AG09309 (cell line): ENCODE data around the gene C2.
A peak's percentile ranks its signal among the peaks of the same experiment; 100 is the strongest.

Source experiments
- DNase-seq: peaks from one replicate; pipeline ENCODE4 v3.0.0-alpha.2; 2010; ENCODE audit warnings: low read depth
- H3K4me3 ChIP-seq: 2 replicates; pipeline ENCODE4 v1.5.1; 2011; ENCODE audit warnings: mild to moderate bottlenecking, low read depth, low read length, moderate library complexity; ENCODE audit not compliant: control insufficient read depth
- TF ChIP-seq, protein P1 (sequence below): IDR thresholded peaks from 2 replicates; pipeline ENCODE4 v1.5.1; 2011; ENCODE audit warnings: mild to moderate bottlenecking, low read depth, low read length, inconsistent platforms; ENCODE audit not compliant: insufficient read depth, control insufficient read depth; ENCODE audit errors: missing control alignments

C2 gene

DNA sequence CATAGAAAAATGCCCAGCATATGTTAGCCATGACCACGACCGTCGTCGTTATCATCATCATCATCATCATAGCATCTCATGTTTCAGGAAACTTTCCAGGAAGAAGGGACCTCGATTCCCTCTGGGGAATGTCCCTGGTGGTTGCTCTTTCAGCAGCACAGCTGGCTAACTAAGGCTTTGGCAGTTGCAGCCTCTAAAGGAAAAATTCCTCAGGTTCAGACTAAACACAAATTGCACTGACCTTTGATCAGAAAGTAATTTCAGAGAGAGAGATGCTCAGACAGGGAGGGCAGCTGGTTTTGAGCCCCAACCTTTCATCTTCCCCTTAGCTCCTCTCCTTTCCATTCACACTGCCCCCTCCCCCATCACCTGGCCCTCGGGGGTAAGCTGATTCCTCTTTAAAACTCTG is 12.7 kb downstream of the C2 start:
- TF ChIP-seq, protein P1, sequence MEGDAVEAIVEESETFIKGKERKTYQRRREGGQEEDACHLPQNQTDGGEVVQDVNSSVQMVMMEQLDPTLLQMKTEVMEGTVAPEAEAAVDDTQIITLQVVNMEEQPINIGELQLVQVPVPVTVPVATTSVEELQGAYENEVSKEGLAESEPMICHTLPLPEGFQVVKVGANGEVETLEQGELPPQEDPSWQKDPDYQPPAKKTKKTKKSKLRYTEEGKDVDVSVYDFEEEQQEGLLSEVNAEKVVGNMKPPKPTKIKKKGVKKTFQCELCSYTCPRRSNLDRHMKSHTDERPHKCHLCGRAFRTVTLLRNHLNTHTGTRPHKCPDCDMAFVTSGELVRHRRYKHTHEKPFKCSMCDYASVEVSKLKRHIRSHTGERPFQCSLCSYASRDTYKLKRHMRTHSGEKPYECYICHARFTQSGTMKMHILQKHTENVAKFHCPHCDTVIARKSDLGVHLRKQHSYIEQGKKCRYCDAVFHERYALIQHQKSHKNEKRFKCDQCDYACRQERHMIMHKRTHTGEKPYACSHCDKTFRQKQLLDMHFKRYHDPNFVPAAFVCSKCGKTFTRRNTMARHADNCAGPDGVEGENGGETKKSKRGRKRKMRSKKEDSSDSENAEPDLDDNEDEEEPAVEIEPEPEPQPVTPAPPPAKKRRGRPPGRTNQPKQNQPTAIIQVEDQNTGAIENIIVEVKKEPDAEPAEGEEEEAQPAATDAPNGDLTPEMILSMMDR = no peak
- DNase-seq = no peak
- no peak overlapping the region for H3K4me3 ChIP-seq

DNA sequence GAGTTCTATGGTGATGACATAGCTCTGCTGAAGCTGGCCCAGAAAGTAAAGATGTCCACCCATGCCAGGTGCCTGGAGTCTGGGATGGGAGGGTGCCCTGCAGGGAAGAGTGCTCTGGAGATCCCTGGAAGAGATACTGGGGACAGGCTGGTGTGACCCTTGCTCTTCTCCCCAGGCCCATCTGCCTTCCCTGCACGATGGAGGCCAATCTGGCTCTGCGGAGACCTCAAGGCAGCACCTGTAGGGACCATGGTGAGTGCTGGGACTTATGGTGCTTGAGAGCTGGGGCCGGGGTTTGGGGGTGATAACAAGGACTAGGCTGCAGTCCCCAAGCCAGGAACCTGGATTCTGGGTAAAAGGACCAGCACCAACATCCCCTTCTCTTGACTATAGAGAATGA is 16.2 kb downstream of the C2 start:
- no peak for DNase-seq
- TF ChIP-seq, protein P1 = no peak
- no peak overlapping the region for H3K4me3 ChIP-seq

DNA sequence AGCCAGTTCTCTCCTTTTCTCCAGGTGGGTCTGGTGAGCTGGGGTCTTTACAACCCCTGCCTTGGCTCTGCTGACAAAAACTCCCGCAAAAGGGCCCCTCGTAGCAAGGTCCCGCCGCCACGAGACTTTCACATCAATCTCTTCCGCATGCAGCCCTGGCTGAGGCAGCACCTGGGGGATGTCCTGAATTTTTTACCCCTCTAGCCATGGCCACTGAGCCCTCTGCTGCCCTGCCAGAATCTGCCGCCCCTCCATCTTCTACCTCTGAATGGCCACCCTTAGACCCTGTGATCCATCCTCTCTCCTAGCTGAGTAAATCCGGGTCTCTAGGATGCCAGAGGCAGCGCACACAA is 17.6 kb downstream of the C2 start:
- no peak overlapping the region for H3K4me3 ChIP-seq
- TF ChIP-seq, protein P1 = no peak
- no peak for DNase-seq

DNA sequence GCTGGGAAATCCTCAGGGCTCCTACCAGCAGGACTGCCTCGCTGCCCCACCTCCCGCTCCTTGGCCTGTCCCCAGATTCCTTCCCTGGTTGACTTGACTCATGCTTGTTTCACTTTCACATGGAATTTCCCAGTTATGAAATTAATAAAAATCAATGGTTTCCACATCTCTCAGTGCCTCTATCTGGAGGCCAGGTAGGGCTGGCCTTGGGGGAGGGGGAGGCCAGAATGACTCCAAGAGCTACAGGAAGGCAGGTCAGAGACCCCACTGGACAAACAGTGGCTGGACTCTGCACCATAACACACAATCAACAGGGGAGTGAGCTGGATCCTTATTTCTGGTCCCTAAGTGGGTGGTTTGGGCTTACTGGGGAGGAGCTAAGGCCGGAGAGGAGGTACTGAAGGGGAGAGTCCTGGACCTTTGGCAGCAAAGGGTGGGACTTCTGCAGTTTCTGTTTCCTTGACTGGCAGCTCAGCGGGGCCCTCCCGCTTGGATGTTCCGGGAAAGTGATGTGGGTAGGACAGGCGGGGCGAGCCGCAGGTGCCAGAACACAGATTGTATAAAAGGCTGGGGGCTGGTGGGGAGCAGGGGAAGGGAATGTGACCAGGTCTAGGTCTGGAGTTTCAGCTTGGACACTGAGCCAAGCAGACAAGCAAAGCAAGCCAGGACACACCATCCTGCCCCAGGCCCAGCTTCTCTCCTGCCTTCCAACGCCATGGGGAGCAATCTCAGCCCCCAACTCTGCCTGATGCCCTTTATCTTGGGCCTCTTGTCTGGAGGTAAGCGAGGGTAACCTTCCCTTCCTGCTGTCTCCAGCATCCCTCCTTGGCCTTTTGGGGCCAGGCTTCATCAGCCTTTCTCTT is 18.2 kb downstream of the C2 start, which contains the start of gene CFB:
Gene CFB, plus strand, starts transcription at position 589 of the 863 bp plus-strand sequence. Its CDS starts 127 bp downstream, at position 716.
- TF ChIP-seq, protein P1 = no peak
- DNase-seq = peak; percentile 46
- H3K4me3 ChIP-seq = peak within 1 kb of the TSS; percentile 36

DNA sequence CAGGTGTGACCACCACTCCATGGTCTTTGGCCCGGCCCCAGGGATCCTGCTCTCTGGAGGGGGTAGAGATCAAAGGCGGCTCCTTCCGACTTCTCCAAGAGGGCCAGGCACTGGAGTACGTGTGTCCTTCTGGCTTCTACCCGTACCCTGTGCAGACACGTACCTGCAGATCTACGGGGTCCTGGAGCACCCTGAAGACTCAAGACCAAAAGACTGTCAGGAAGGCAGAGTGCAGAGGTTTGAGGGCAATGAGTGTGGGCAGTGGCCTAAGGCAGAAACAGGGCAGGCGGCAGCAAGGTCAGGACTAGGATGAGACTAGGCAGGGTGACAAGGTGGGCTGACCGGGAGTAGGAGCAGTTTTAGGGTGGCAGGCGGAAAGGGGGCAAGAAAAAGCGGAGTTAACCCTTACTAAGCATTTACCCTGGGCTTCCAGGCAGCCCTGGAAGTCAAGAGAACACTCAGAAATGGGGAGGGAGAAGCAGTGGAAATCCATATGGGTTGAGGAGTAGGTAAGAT is 18.9 kb downstream of the C2 start:
- TF ChIP-seq, protein P1 = no peak
- no peak for DNase-seq
- no peak overlapping the region for H3K4me3 ChIP-seq

DNA sequence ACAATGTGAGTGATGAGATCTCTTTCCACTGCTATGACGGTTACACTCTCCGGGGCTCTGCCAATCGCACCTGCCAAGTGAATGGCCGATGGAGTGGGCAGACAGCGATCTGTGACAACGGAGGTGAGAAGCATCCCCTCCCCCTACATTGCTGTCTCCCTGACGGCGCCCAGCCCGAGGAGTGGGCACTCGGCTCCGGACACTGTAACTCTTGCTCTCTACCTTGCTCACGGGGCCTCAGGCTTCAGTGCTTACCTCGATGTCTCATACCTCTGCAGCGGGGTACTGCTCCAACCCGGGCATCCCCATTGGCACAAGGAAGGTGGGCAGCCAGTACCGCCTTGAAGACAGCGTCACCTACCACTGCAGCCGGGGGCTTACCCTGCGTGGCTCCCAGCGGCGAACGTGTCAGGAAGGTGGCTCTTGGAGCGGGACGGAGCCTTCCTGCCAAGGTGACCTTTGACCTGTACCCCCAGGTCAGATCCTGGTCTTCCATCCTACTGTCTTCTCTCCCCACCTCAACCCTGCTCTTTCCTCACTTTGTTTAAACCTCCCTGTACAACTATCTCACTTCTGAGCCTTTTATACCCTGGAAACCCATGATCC is 19.7 kb downstream of the C2 start:
- H3K4me3 ChIP-seq = no peak overlapping the region
- DNase-seq = no peak
- TF ChIP-seq, protein P1 = no peak
